Body of pancreas (tissue), 4 donors: Measurements from ENCODE around the gene SLC45A1.

Source experiments
- POLR2A ChIP-seq, 3 donors: fragments of 450-650 bp; IDR thresholded peaks; one replicate each; pipeline ENCODE4 v1.6.1; 2016; ENCODE audit warnings: antibody characterized with exemption in 3 of 3, mild to moderate bottlenecking in 2 of 3
- TF ChIP-seq, protein P1 (sequence below), 7 experiments: fragments of 450-650 bp in 4 of 7; fragments of 200-600 bp in 3 of 7; sonication (generic) in 3 of 7; IDR thresholded peaks; one replicate each; pipeline ENCODE4 v1.5.1; 2016 to 2019; ENCODE audit warnings: antibody characterized with exemption in 7 of 7

DNA sequence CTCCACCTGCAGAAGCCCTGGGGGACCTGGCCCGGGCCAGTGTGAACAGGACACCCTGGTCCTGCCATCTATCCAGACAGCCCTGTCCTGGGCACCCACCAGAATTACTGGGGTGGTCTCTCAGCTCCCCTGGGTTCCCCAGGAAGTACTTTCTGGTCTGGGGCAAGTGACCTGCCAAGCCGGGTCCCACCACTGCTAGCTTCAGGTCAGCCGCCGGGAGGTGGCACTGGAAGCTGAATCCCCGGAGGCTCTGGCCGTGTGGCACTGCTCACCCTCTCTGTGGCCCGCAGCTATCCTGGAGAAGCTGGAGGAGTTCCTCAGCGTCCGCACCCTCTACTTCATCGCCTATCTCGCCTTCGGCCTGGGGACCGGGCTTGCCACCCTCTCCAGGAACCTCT, 21.3 kb downstream of the SLC45A1 start:
- TF ChIP-seq, protein P1, sequence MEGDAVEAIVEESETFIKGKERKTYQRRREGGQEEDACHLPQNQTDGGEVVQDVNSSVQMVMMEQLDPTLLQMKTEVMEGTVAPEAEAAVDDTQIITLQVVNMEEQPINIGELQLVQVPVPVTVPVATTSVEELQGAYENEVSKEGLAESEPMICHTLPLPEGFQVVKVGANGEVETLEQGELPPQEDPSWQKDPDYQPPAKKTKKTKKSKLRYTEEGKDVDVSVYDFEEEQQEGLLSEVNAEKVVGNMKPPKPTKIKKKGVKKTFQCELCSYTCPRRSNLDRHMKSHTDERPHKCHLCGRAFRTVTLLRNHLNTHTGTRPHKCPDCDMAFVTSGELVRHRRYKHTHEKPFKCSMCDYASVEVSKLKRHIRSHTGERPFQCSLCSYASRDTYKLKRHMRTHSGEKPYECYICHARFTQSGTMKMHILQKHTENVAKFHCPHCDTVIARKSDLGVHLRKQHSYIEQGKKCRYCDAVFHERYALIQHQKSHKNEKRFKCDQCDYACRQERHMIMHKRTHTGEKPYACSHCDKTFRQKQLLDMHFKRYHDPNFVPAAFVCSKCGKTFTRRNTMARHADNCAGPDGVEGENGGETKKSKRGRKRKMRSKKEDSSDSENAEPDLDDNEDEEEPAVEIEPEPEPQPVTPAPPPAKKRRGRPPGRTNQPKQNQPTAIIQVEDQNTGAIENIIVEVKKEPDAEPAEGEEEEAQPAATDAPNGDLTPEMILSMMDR (IDR thresholded peaks at IDR 0.05), result no peak
- no peak for TF ChIP-seq POLR2A (IDR thresholded peaks at IDR 0.05)
